HFFc6 (cell line): ENCODE results near the gene MBOAT1. TPM values are rescaled to one million over a fixed set of nuclear protein-coding genes. Genes with fewer than 3 reads are reported as not detected.

Source experiments
- DNase-seq: peaks from one replicate; pipeline ENCODE4 v3.0.0-alpha.2; 2018
- H3K27ac Mint-ChIP-seq: 2 replicates; pipeline ENCODE4 v1.8.0; 2020; ENCODE audit warnings: mild to moderate bottlenecking, mixed read lengths
- H3K27me3 Mint-ChIP-seq: 2 replicates; pipeline ENCODE4 v1.8.0; 2021; ENCODE audit warnings: mild to moderate bottlenecking, moderate library complexity, mixed read lengths; ENCODE audit not compliant: insufficient read depth
- H3K36me3 Mint-ChIP-seq: 2 replicates; pipeline ENCODE4 v1.8.0; 2021; ENCODE audit warnings: low read depth, mixed read lengths
- H3K4me1 Mint-ChIP-seq: 2 replicates; pipeline ENCODE4 v1.8.0; 2020; ENCODE audit warnings: low read depth, mixed read lengths
- H3K4me3 Mint-ChIP-seq: 2 replicates; pipeline ENCODE4 v1.8.0; 2020; ENCODE audit warnings: mild to moderate bottlenecking, moderate library complexity, mixed read lengths
- H3K9me3 Mint-ChIP-seq: 2 replicates; pipeline ENCODE4 v1.8.0; 2020; ENCODE audit warnings: mild to moderate bottlenecking, mixed read lengths
- CTCF ChIP-seq: fragments of 200-600 bp; sonication (generic); IDR thresholded peaks from 2 replicates; pipeline ENCODE4 v1.5.0; 2021; ENCODE audit warnings: antibody characterized with exemption, mild to moderate bottlenecking
- total RNA-seq, 6 experiments: library from RNA; stranded (reverse); fragmentation: NEBNext Ultra II Directional; extraction: Animal tissue kit (Norgen Biotek cat#: 25700); gene quantifications; 2 replicates in 1 of 6; 3 replicates in 5 of 6; pipeline ENCODE4 v1.2.3, GENCODE V29; 2021

Gene MBOAT1
- total RNA-seq, 6 experiments from 2014 or later = 5.4 to 7.7 (median 6.1) TPM

GRCh38 chr6:20115246-20115980 lies 96.9 kb downstream of the MBOAT1 start:
- no peaks in the 10 kb centered on the region for H3K36me3 Mint-ChIP-seq
- no peak overlapping the region for H3K27ac Mint-ChIP-seq
- no peak overlapping the region for H3K4me3 Mint-ChIP-seq
- H3K27me3 Mint-ChIP-seq = no peaks in the 10 kb centered on the region
- peaks cover 6% of the 10 kb centered on the region; the same call in 1 of the 2 replicates for H3K4me1 Mint-ChIP-seq
- no peak for DNase-seq
- no peaks in the 10 kb centered on the region for H3K9me3 Mint-ChIP-seq
- TF ChIP-seq CTCF = no peak

GRCh38 chr6:20113649-20114224 lies 98.5 kb downstream of the MBOAT1 start:
- no peaks in the 10 kb centered on the region for H3K27me3 Mint-ChIP-seq
- H3K36me3 Mint-ChIP-seq = no peaks in the 10 kb centered on the region
- peaks cover 6% of the 10 kb centered on the region; the same call in 1 of the 2 replicates for H3K4me1 Mint-ChIP-seq
- no peak overlapping the region for H3K27ac Mint-ChIP-seq
- TF ChIP-seq CTCF = no peak
- no peak for DNase-seq
- H3K9me3 Mint-ChIP-seq = no peaks in the 10 kb centered on the region
- no peak overlapping the region for H3K4me3 Mint-ChIP-seq

DNA sequence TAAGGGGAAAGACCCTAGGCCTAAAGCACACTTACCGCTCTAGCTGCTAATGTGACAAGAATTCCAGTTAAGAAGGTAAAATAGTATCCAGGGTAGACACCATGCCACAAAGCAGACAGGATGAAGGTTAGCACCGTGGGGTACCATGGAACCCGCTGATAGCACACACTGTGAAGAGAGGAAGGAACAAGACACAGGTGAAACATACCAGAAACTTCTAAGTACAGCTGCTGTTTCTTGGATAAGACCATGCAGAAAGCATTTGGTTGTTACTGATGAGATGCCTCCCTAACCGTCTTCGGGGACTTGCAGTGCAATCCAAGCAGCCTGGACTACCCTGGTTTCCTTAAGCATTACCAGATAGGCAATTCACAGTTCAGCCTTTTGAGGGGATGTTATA lies 99.4 kb downstream of the MBOAT1 start:
- DNase-seq = no peak
- no peak for TF ChIP-seq CTCF
- Mint-ChIP-seq H3K4me3 (no peak overlapping the region), H3K36me3 (no peaks in the 10 kb centered on the region), H3K27me3 (no peaks in the 10 kb centered on the region), H3K9me3 (no peaks in the 10 kb centered on the region), H3K4me1 (peaks cover 5% of the 10 kb centered on the region; the same call in 1 of the 2 replicates), H3K27ac (no peak overlapping the region)

- DNase-seq = no peak
- Mint-ChIP-seq H3K27me3 (no peaks in the 10 kb centered on the region), H3K4me1 (no peaks in the 10 kb centered on the region), H3K4me3 (no peak overlapping the region), H3K27ac (no peak overlapping the region), H3K36me3 (no peaks in the 10 kb centered on the region), H3K9me3 (no peaks in the 10 kb centered on the region)
- TF ChIP-seq CTCF = no peak
These were observed 100.0 kb downstream of the MBOAT1 start for GRCh38 chr6:20112241-20112640.

DNA sequence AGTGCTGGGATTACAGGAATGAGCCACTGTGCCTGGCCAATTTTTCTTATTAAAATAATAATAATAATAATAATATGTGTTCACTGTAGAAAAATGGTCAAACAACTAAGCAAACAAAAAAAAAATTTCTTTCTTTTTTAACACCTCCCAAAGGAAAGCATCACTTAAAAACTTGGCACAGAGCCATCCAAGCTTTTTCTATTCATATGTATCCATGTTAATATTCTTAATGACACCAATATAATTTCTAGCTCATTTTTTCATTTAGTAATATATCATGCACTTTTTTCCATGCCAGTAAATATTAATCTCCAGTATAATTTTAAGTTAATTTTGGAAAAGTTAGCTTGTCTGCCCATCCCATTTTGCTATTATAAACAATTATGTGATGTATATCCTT lies 101.8 kb downstream of the MBOAT1 start:
- Mint-ChIP-seq H3K36me3 (no peaks in the 10 kb centered on the region), H3K27me3 (no peaks in the 10 kb centered on the region), H3K9me3 (no peaks in the 10 kb centered on the region), H3K4me3 (no peak overlapping the region), H3K27ac (no peak overlapping the region), H3K4me1 (no peaks in the 10 kb centered on the region)
- TF ChIP-seq CTCF = no peak
- DNase-seq = no peak
